Esophagus (tissue), 2 donors: ENCODE data around the gene WASHC4. TPM values are rescaled to one million over a fixed set of nuclear protein-coding genes. Genes with fewer than 3 reads are reported as not detected.

ENCODE experiments used
- H3K27ac ChIP-seq, 2 donors: one replicate each; pipeline ENCODE4 v1.5.1; 2013; ENCODE audit warnings: low read depth in 2 of 2, mild to moderate bottlenecking in 2 of 2, inconsistent platforms in 1 of 2, low read length in 1 of 2, moderate library complexity in 1 of 2
- H3K27me3 ChIP-seq, 2 donors: one replicate each; pipeline ENCODE4 v1.6.1; 2013; ENCODE audit warnings: low read length in 2 of 2, control low read depth in 1 of 2, mild to moderate bottlenecking in 1 of 2; ENCODE audit not compliant: insufficient read depth in 2 of 2, control insufficient read depth in 1 of 2
- H3K36me3 ChIP-seq, 2 donors: one replicate each; pipeline ENCODE4 v1.6.1; 2013; ENCODE audit warnings: low read length in 1 of 2; ENCODE audit not compliant: control insufficient read depth in 2 of 2, insufficient read depth in 2 of 2
- H3K4me1 ChIP-seq, 2 donors: one replicate each; pipeline ENCODE4 v1.6.1; 2013; ENCODE audit warnings: low read length in 1 of 2; ENCODE audit not compliant: control insufficient read depth in 2 of 2, insufficient read depth in 2 of 2
- H3K4me3 ChIP-seq, 2 donors: one replicate each; pipeline ENCODE4 v1.5.1; 2013; ENCODE audit warnings: low read length in 2 of 2, mild to moderate bottlenecking in 2 of 2, low read depth in 1 of 2, moderate library complexity in 1 of 2
- H3K9me3 ChIP-seq, 2 donors: one replicate each; pipeline ENCODE4 v1.6.1; 2013; ENCODE audit warnings: mild to moderate bottlenecking in 2 of 2, low read depth in 1 of 2, low read length in 1 of 2, moderate library complexity in 1 of 2; ENCODE audit not compliant: control insufficient read depth in 2 of 2, insufficient read depth in 1 of 2
- WGBS, 2 donors: extraction: QIAGEN DNeasy Blood & Tissue Kit; methylation state at CpG; one replicate each; pipeline ENCODE4 v1.1.7; 2013; 5-methylcytosine and 5-hydroxymethylcytosine counted together
- polyA plus RNA-seq, 2 donors: library from polyadenylated mRNA; stranded (reverse); fragments of 200-250 nt; gene quantifications; one replicate each; pipeline ENCODE4 v1.2.3, GENCODE V29; 2013
- donor health status: healthy with polysubstance abuse.
- donor health status: Bipolar disorder and iron deficiency.

WASHC4 gene
- polyA plus RNA-seq, 2 donors: 8.6 to 11.6 TPM

GRCh38 chr12:105076098-105076497 lies 31.4 kb upstream of the WASHC4 start:
- H3K36me3 ChIP-seq: no peaks in the 10 kb centered on the region
- no peak overlapping the region for H3K4me3 ChIP-seq
- no peaks in the 10 kb centered on the region for H3K9me3 ChIP-seq
- no peaks in the 10 kb centered on the region for H3K27me3 ChIP-seq
- 81 to 89% methylated on average over 1 of the region's 1 CpG for WGBS, 2 donors
- H3K27ac ChIP-seq: no peak overlapping the region
- no peaks in the 10 kb centered on the region for H3K4me1 ChIP-seq

GRCh38 chr12:105076913-105077312 lies 30.6 kb upstream of the WASHC4 start:
- Histone ChIP-seq H3K27ac (no peak overlapping the region), H3K36me3 (no peaks in the 10 kb centered on the region), H3K4me3 (no peak overlapping the region), H3K27me3 (no peaks in the 10 kb centered on the region), H3K9me3 (no peaks in the 10 kb centered on the region), H3K4me1 (no peaks in the 10 kb centered on the region)
- WGBS, 2 donors: 81 to 83% methylated on average over 3 of the region's 3 CpGs

- Histone ChIP-seq H3K27ac (no peak overlapping the region), H3K27me3 (no peaks in the 10 kb centered on the region), H3K36me3 (no peaks in the 10 kb centered on the region), H3K4me1 (no peaks in the 10 kb centered on the region), H3K4me3 (no peak overlapping the region), H3K9me3 (no peaks in the 10 kb centered on the region)
- WGBS, 2 donors: 59 to 69% methylated on average over 7 of the region's 7 CpGs
Observed at GRCh38 chr12:105077435-105077834, 30.1 kb upstream of the WASHC4 start.

GRCh38 chr12:105078712-105079570 lies 28.6 kb upstream of the WASHC4 start:
- H3K27ac ChIP-seq: no peak overlapping the region
- WGBS, 2 donors: 81% methylated on average over 11 of the region's 11 CpGs
- no peaks in the 10 kb centered on the region for H3K36me3 ChIP-seq
- no peaks in the 10 kb centered on the region for H3K9me3 ChIP-seq
- no peaks in the 10 kb centered on the region for H3K27me3 ChIP-seq
- H3K4me3 ChIP-seq: no peak overlapping the region
- H3K4me1 ChIP-seq: peaks cover 0 to 3% of the 10 kb centered on the region in 2 donors

GRCh38 chr12:105083031-105083430 lies 24.5 kb upstream of the WASHC4 start:
- H3K4me1 ChIP-seq: peaks cover 0 to 5% of the 10 kb centered on the region in 2 donors
- WGBS, 2 donors: 52 to 55% methylated on average over 5 of the region's 5 CpGs
- H3K27me3 ChIP-seq: no peaks in the 10 kb centered on the region
- H3K27ac ChIP-seq: no peak overlapping the region
- no peak overlapping the region for H3K4me3 ChIP-seq
- no peaks in the 10 kb centered on the region for H3K36me3 ChIP-seq
- H3K9me3 ChIP-seq: no peaks in the 10 kb centered on the region

- no peaks in the 10 kb centered on the region for H3K36me3 ChIP-seq
- H3K27ac ChIP-seq: no peak overlapping the region
- no peaks in the 10 kb centered on the region for H3K27me3 ChIP-seq
- 12 to 16% methylated on average over 18 of the region's 18 CpGs for WGBS, 2 donors
- no peaks in the 10 kb centered on the region for H3K9me3 ChIP-seq
- peak overlapping the region; percentile 31 to 46 for H3K4me3 ChIP-seq
- H3K4me1 ChIP-seq: peaks cover 0 to 5% of the 10 kb centered on the region in 2 donors
Observed at GRCh38 chr12:105083551-105084105, 23.9 kb upstream of the WASHC4 start.

GRCh38 chr12:105084251-105085250 lies 23.0 kb upstream of the WASHC4 start, which contains the start of gene ALDH1L2:
ALDH1L2 (minus strand) TSS chr12:105084458; CDS start chr12:105084436, 22 bp downstream.
- H3K36me3 ChIP-seq: no peaks in the 10 kb centered on the region
- WGBS, 2 donors: 24 to 28% methylated on average over 75 of the region's 75 CpGs
- no peaks in the 10 kb centered on the region for H3K9me3 ChIP-seq
- H3K4me1 ChIP-seq: peaks cover 0 to 5% of the 10 kb centered on the region in 2 donors
- no peaks in the 10 kb centered on the region for H3K27me3 ChIP-seq
- peak within 1 kb of the TSS; percentile 31 to 46 for H3K4me3 ChIP-seq
- peak within 1 kb of the TSS in 1 of 2 donors; percentile 35 for H3K27ac ChIP-seq

- Histone ChIP-seq H3K27ac (no peak overlapping the region), H3K4me1 (peaks cover 0 to 5% of the 10 kb centered on the region in 2 donors), H3K9me3 (no peaks in the 10 kb centered on the region), H3K36me3 (no peaks in the 10 kb centered on the region), H3K27me3 (no peaks in the 10 kb centered on the region), H3K4me3 (no peak overlapping the region)
- WGBS, 2 donors: 75 to 80% methylated on average over 6 of the region's 6 CpGs
Observed at GRCh38 chr12:105085501-105085900, 22.0 kb upstream of the WASHC4 start.

- Histone ChIP-seq H3K4me3 (no peak overlapping the region), H3K36me3 (no peaks in the 10 kb centered on the region), H3K4me1 (no peaks in the 10 kb centered on the region), H3K27me3 (no peaks in the 10 kb centered on the region), H3K9me3 (peaks cover 0 to under 1% of the 10 kb centered on the region in 2 donors), H3K27ac (no peak overlapping the region)
- 91 to 96% methylated on average over 3 of the region's 3 CpGs for WGBS, 2 donors
Observed at GRCh38 chr12:105089817-105090216, 17.7 kb upstream of the WASHC4 start.
